HG03097 (cell line): ENCODE data around the gene EEFSEC.

ENCODE experiments used
- ATAC-seq: cut with Tn5 transposase; IDR thresholded peaks from one replicate; pipeline ENCODE4 v1.9.1; 2021; ENCODE audit not compliant: unreplicated experiment, low FRiP score

Gene EEFSEC

GRCh38 chr3:128379367-128380160 is 226.3 kb downstream of the EEFSEC start:
- ATAC-seq, result no peak

- ATAC-seq, result no peak
Measured at GRCh38 chr3:128380295-128380694, 227.0 kb downstream of the EEFSEC start.

- no peak for ATAC-seq
Measured at GRCh38 chr3:128380719-128381118, 227.4 kb downstream of the EEFSEC start.

- ATAC-seq, result no peak
Measured at GRCh38 chr3:128381609-128382008, 228.3 kb downstream of the EEFSEC start.

- no peak for ATAC-seq
Measured at GRCh38 chr3:128382221-128382807, 229.0 kb downstream of the EEFSEC start.

GRCh38 chr3:128383316-128384235 is 230.3 kb downstream of the EEFSEC start:
- no peak for ATAC-seq

- ATAC-seq, result no peak
Measured at GRCh38 chr3:128385080-128385832, 232.0 kb downstream of the EEFSEC start.

- ATAC-seq, result no peak
Measured at GRCh38 chr3:128388932-128389331, 235.7 kb downstream of the EEFSEC start.

- no peak for ATAC-seq
Measured at GRCh38 chr3:128390867-128391266, 237.6 kb downstream of the EEFSEC start.

GRCh38 chr3:128392021-128392420 is 238.7 kb downstream of the EEFSEC start:
- no peak for ATAC-seq

GRCh38 chr3:128392818-128393544 is 239.7 kb downstream of the EEFSEC start:
- ATAC-seq, result no peak

GRCh38 chr3:128394033-128394432 is 240.8 kb downstream of the EEFSEC start:
- no peak for ATAC-seq

GRCh38 chr3:128395046-128395445 is 241.8 kb downstream of the EEFSEC start:
- no peak for ATAC-seq

GRCh38 chr3:128395500-128396162 is 242.3 kb downstream of the EEFSEC start:
- no peak for ATAC-seq

- no peak for ATAC-seq
Measured at GRCh38 chr3:128397484-128397883, 244.2 kb downstream of the EEFSEC start.

- ATAC-seq, result no peak
Measured at GRCh38 chr3:128398586-128398985, 245.3 kb downstream of the EEFSEC start.

GRCh38 chr3:128399221-128399915 is 246.1 kb downstream of the EEFSEC start:
- ATAC-seq, result no peak

GRCh38 chr3:128400671-128401070 is 247.4 kb downstream of the EEFSEC start:
- no peak for ATAC-seq

GRCh38 chr3:128402319-128402718 is 249.0 kb downstream of the EEFSEC start:
- ATAC-seq, result no peak
